ENCODE data around the gene TNFSF18. TPM values are rescaled to one million over a fixed set of nuclear protein-coding genes. Genes with fewer than 3 reads are reported as not detected.

TNFSF18 gene
- total and polyA plus RNA-seq, 2 experiments from 2014 or later: 0.11 to 0.22 TPM

GRCh38 chr1:173002891-173003838, 47.6 kb downstream of the TNFSF18 start:
- no peak for TF ChIP-seq EZH2phosphoT487 (IDR thresholded peaks at IDR 0.05; ENCODE audit: insufficient read depth, low read depth)
- TF ChIP-seq EZH2 (IDR thresholded peaks at IDR 0.05; ENCODE audit: insufficient read depth, poor library complexity, severe bottlenecking): no peak
- WGBS, 2 experiments (ENCODE audit: low coverage in 1 of 2, low lambda C conversion rate in 2 of 2, missing lambda C conversion rate in 2 of 2): 37 to 39% methylated on average over 6 of the region's 6 CpGs
- Histone ChIP-seq H3K36me3 (ENCODE audit: low read depth) (no peaks in the 10 kb centered on the region), H4K20me1 (ENCODE audit: insufficient read depth) (no peaks in the 10 kb centered on the region), H3K27me3 (replicated peaks; ENCODE audit: insufficient read depth) (no peaks in the 10 kb centered on the region), H3K79me2 (ENCODE audit: insufficient read depth) (no peaks in the 10 kb centered on the region), H2AFZ (peak overlapping the region; percentile 83), H3K27ac (peak overlapping the region; percentile 66), H3K4me2 (ENCODE audit: unreplicated experiment) (peak overlapping the region; percentile 43), H3K4me3 (0 out of 2 replicates have a peak overlapping the region, but pooled peaks have one; percentile 15), H3K9me2 (ENCODE audit: insufficient read depth) (no peaks in the 10 kb centered on the region), H3K9me3 (ENCODE audit: low read depth) (no peaks in the 10 kb centered on the region), H3F3A (ENCODE audit: insufficient read depth) (peaks cover 3% of the 10 kb centered on the region; the same call in 1 of the 2 replicates), H3K9ac (peak overlapping the region; percentile 50), H3K4me1 (ENCODE audit: insufficient read depth) (peaks cover 19% of the 10 kb centered on the region)
- in situ Hi-C loops (cut with MboI): no loop called here
- peak; percentile 91 for DNase-seq

- H3K36me3 ChIP-seq (ENCODE audit: low read depth): no peaks in the 10 kb centered on the region
- H3K4me3 ChIP-seq: no peak overlapping the region
- H2AFZ ChIP-seq: no peak overlapping the region
- no peak overlapping the region for H3K4me2 ChIP-seq (ENCODE audit: unreplicated experiment)
- peaks cover 24% of the 10 kb centered on the region for H3K4me1 ChIP-seq (ENCODE audit: insufficient read depth)
- in situ Hi-C loops (cut with MboI): no loop called here
- no peaks in the 10 kb centered on the region for H4K20me1 ChIP-seq (ENCODE audit: insufficient read depth)
- no peaks in the 10 kb centered on the region for H3K79me2 ChIP-seq (ENCODE audit: insufficient read depth)
- WGBS, 2 experiments (ENCODE audit: low coverage in 1 of 2, low lambda C conversion rate in 2 of 2, missing lambda C conversion rate in 2 of 2): 22% methylated on average over 3 of the region's 3 CpGs
- DNase-seq: no peak
- TF ChIP-seq EZH2 (IDR thresholded peaks at IDR 0.05; ENCODE audit: insufficient read depth, poor library complexity, severe bottlenecking): no peak
- TF ChIP-seq EZH2phosphoT487 (IDR thresholded peaks at IDR 0.05; ENCODE audit: insufficient read depth, low read depth): no peak
- H3K9me3 ChIP-seq (ENCODE audit: low read depth): no peaks in the 10 kb centered on the region
- no peak overlapping the region for H3K9ac ChIP-seq
- peaks cover 7% of the 10 kb centered on the region for H3F3A ChIP-seq (ENCODE audit: insufficient read depth)
- H3K27ac ChIP-seq: no peak overlapping the region
- no peaks in the 10 kb centered on the region for H3K27me3 ChIP-seq (replicated peaks; ENCODE audit: insufficient read depth)
- no peaks in the 10 kb centered on the region for H3K9me2 ChIP-seq (ENCODE audit: insufficient read depth)
These were observed 51.4 kb downstream of the TNFSF18 start for GRCh38 chr1:172999349-172999748.

GRCh38 chr1:172997941-172998361, 52.8 kb downstream of the TNFSF18 start:
- Histone ChIP-seq H3K9me3 (ENCODE audit: low read depth) (no peaks in the 10 kb centered on the region), H3K4me2 (ENCODE audit: unreplicated experiment) (no peak overlapping the region), H3K27ac (peak overlapping the region; percentile 19), H3F3A (ENCODE audit: insufficient read depth) (peaks cover 13% of the 10 kb centered on the region), H3K4me3 (no peak overlapping the region), H3K4me1 (ENCODE audit: insufficient read depth) (peaks cover 27% of the 10 kb centered on the region), H3K27me3 (replicated peaks; ENCODE audit: insufficient read depth) (no peaks in the 10 kb centered on the region), H3K9ac (no peak overlapping the region), H3K36me3 (ENCODE audit: low read depth) (no peaks in the 10 kb centered on the region), H3K9me2 (ENCODE audit: insufficient read depth) (no peaks in the 10 kb centered on the region), H4K20me1 (ENCODE audit: insufficient read depth) (no peaks in the 10 kb centered on the region), H2AFZ (no peak overlapping the region), H3K79me2 (ENCODE audit: insufficient read depth) (no peaks in the 10 kb centered on the region)
- 27% methylated on average over 2 of the region's 2 CpGs for WGBS, 2 experiments (ENCODE audit: low coverage in 1 of 2, low lambda C conversion rate in 2 of 2, missing lambda C conversion rate in 2 of 2)
- peak; percentile 54 for DNase-seq
- no peak for TF ChIP-seq EZH2 (IDR thresholded peaks at IDR 0.05; ENCODE audit: insufficient read depth, poor library complexity, severe bottlenecking)
- TF ChIP-seq EZH2phosphoT487 (IDR thresholded peaks at IDR 0.05; ENCODE audit: insufficient read depth, low read depth): no peak
- in situ Hi-C loops (cut with MboI): no loop called here

- DNase-seq: peak; percentile 57
- Histone ChIP-seq H3K9me2 (ENCODE audit: insufficient read depth) (no peaks in the 10 kb centered on the region), H3K9me3 (ENCODE audit: low read depth) (no peaks in the 10 kb centered on the region), H3K79me2 (ENCODE audit: insufficient read depth) (no peaks in the 10 kb centered on the region), H3K36me3 (ENCODE audit: low read depth) (no peaks in the 10 kb centered on the region), H3F3A (ENCODE audit: insufficient read depth) (peaks cover 34% of the 10 kb centered on the region), H3K27me3 (replicated peaks; ENCODE audit: insufficient read depth) (no peaks in the 10 kb centered on the region), H3K4me2 (ENCODE audit: unreplicated experiment) (peak overlapping the region; percentile 21), H2AFZ (no peak overlapping the region), H3K27ac (0 out of 2 replicates have a peak overlapping the region, but pooled peaks have one; percentile 11), H4K20me1 (ENCODE audit: insufficient read depth) (no peaks in the 10 kb centered on the region), H3K9ac (no peak overlapping the region), H3K4me3 (no peak overlapping the region), H3K4me1 (ENCODE audit: insufficient read depth) (peaks cover 46% of the 10 kb centered on the region)
- TF ChIP-seq EZH2phosphoT487 (IDR thresholded peaks at IDR 0.05; ENCODE audit: insufficient read depth, low read depth): no peak
- WGBS, 2 experiments (ENCODE audit: low coverage in 1 of 2, low lambda C conversion rate in 2 of 2, missing lambda C conversion rate in 2 of 2): 23 to 36% methylated on average over 2 of the region's 2 CpGs
- in situ Hi-C loops (cut with MboI): no loop called here
These were observed 57.1 kb downstream of the TNFSF18 start for GRCh38 chr1:172993640-172994039.

All from GM23248 (cell line).